D721Med (cell line): Measurements from ENCODE around the gene PCYT2.

ENCODE experiments used
- DNase-seq: peaks from one replicate; pipeline ENCODE4 v3.0.0; 2011; ENCODE audit warnings: low spot score; ENCODE audit not compliant: insufficient read length
- FAIRE-seq: peaks from 2 replicates; lab custom pipeline; 2011; peaks lifted over from hg19 to GRCh38; lab: Jason Lieb, UNC
- CTCF ChIP-seq: IDR thresholded peaks from 2 replicates; pipeline ENCODE4 v1.5.1; 2012; ENCODE audit warnings: mild to moderate bottlenecking, control low read depth; ENCODE audit not compliant: insufficient read depth; ENCODE audit errors: missing control alignments

The PCYT2 gene

GRCh38 chr17:81858967-81859905 is 52.0 kb downstream of the PCYT2 start:
- TF ChIP-seq CTCF = no peak
- FAIRE-seq (no peak), DNase-seq (no peak)

- no peak for DNase-seq
- no peak for TF ChIP-seq CTCF
- FAIRE-seq = no peak
Measured at GRCh38 chr17:81858170-81858966, 52.8 kb downstream of the PCYT2 start.

GRCh38 chr17:81854974-81855774 is 56.0 kb downstream of the PCYT2 start:
- TF ChIP-seq CTCF = peak; percentile 14
- DNase-seq (no peak), FAIRE-seq (no peak)

- FAIRE-seq = no peak
- no peak for TF ChIP-seq CTCF
- DNase-seq = no peak
Measured at GRCh38 chr17:81852237-81852636, 59.0 kb downstream of the PCYT2 start.

GRCh38 chr17:81851423-81851822 is 59.8 kb downstream of the PCYT2 start:
- TF ChIP-seq CTCF = no peak
- FAIRE-seq (no peak), DNase-seq (no peak)
